Hematopoietic multipotent progenitor cell treated with erythropoietin and hydrocortisone succinate and interleukin-3 and kit ligand, for 17 days (in vitro differentiated cells): ENCODE measurements around the gene TMEM42.

Experiments
- DNase-seq: peaks from one replicate; pipeline ENCODE4 v3.0.0-alpha.2; 2015; ENCODE audit warnings: low spot score

The TMEM42 gene

DNA sequence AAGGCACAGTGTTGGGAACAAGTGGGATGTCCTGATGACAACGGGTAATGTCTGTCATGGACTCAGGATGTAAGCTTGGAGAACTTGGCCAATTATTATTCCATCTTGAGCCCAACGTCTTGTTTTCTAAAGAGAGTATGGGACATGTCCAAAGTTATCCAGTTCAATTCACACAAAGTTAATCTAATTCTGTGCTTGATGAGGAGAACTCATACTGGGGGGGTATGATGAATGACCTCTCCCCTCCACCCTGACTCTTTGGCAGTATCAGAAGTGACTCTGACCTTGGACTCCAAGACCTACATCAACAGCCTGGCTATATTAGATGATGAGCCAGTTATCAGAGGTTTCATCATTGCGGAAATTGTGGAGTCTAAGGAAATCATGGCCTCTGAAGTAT lies 49.0 kb downstream of the TMEM42 start:
- no peak for DNase-seq

GRCh38 chr3:44913868-44914468 lies 52.3 kb downstream of the TMEM42 start:
- DNase-seq = peak; percentile 72

- peak; percentile 10 for DNase-seq
Measured at GRCh38 chr3:44914936-44915335, 53.2 kb downstream of the TMEM42 start.
